ENCODE data around the gene ANXA9.

Gene ANXA9

DNA sequence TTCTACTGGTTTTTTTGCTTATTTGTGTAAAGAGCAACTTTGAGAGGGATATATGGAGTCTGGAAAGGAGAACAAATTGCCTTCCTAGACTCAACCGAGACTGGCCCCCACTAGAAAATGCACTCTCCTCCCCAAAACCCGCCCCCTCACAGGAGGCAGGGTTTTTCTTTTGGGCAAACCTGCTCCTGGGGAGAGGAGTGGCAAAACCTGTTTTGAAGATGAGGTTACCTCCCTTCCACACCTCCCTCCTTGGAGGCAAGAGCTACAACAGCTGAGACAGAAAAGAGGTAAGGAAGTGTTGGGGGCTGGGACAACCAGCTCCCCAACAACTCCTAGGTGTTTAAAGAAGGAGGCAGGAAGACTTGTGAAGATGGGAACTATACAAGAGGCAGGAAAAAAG lies 54.3 kb downstream of the ANXA9 start, which contains the start of gene BNIPL:
Gene BNIPL, plus strand, starts transcription at position 231 of the 400 bp plus-strand sequence. Its CDS starts 140 bp downstream, at position 371.
- no peak for DNase-seq (ENCODE audit: low read depth)
- TF ChIP-seq, protein P1, sequence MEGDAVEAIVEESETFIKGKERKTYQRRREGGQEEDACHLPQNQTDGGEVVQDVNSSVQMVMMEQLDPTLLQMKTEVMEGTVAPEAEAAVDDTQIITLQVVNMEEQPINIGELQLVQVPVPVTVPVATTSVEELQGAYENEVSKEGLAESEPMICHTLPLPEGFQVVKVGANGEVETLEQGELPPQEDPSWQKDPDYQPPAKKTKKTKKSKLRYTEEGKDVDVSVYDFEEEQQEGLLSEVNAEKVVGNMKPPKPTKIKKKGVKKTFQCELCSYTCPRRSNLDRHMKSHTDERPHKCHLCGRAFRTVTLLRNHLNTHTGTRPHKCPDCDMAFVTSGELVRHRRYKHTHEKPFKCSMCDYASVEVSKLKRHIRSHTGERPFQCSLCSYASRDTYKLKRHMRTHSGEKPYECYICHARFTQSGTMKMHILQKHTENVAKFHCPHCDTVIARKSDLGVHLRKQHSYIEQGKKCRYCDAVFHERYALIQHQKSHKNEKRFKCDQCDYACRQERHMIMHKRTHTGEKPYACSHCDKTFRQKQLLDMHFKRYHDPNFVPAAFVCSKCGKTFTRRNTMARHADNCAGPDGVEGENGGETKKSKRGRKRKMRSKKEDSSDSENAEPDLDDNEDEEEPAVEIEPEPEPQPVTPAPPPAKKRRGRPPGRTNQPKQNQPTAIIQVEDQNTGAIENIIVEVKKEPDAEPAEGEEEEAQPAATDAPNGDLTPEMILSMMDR (conservative IDR thresholded peaks at IDR 0.05; ENCODE audit: control insufficient read depth, insufficient read depth, low read depth, low read length), result no peak
- H3K4me3 ChIP-seq (ENCODE audit: control insufficient read depth, low read depth, low read length), result no peak within 1 kb of the TSS

GRCh38 chr1:151037032-151037431 lies 54.9 kb downstream of the ANXA9 start:
- TF ChIP-seq, protein P1 (conservative IDR thresholded peaks at IDR 0.05; ENCODE audit: control insufficient read depth, insufficient read depth, low read depth, low read length), result no peak
- no peak overlapping the region for H3K4me3 ChIP-seq (ENCODE audit: control insufficient read depth, low read depth, low read length)

DNA sequence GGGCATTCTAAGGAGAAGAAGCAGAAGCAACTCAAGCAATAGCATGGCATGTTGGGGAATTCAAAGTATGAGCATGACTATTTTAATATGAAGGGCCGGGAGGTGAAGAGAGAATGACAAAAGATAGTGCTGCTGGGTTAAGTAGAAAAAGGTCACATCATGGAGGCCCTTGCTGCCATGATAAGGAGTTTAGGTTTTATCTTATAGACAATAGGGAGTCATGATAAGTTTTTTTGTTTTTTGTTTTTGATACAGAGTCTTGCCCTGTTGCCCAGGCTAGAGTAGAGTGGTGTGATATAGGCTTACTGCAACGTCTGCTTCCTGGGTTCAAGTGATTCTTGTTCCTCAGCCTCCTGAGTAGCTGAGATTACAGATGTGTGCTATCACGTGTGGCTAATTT lies 57.4 kb downstream of the ANXA9 start:
- no peak for DNase-seq (ENCODE audit: low read depth)
- TF ChIP-seq, protein P1 (conservative IDR thresholded peaks at IDR 0.05; ENCODE audit: control insufficient read depth, insufficient read depth, low read depth, low read length), result no peak
- no peak overlapping the region for H3K4me3 ChIP-seq (ENCODE audit: control insufficient read depth, low read depth, low read length)

More at GRCh38 chr1:151037032-151037431, 54.9 kb downstream of the ANXA9 start:
- no peak for DNase-seq (ENCODE audit: low read depth)

DNA sequence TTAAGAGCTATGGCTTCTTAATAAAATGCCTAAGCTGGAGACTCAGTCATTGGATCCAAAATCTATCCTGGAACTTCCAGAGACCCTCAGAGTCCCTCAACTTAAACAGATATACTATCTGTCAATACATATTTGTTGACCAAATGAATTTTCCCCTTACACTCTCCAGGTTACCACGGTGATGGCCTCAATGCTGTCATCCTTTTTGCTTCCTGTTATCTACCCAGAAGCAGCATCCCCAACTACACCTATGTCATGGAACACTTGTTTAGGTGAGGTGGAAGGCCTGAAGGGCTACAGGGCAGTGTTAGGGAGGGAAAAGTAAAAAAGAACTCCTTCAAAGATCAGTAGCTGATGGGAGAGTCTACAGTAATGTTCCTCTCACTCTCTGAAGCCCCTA lies 61.1 kb downstream of the ANXA9 start:
- TF ChIP-seq, protein P1 (conservative IDR thresholded peaks at IDR 0.05; ENCODE audit: control insufficient read depth, insufficient read depth, low read depth, low read length), result no peak
- DNase-seq (ENCODE audit: low read depth), result no peak

More for the DNA sequence above, 61.1 kb downstream of the ANXA9 start:
- no peak overlapping the region for H3K4me3 ChIP-seq (ENCODE audit: control insufficient read depth, low read depth, low read length)
